LNCaP clone FGC (cell line): ENCODE measurements around the gene ZNF488.
"Not testable (repeated sequence)": the region's sequence is repeated elsewhere in the genome, so short reads cannot be mapped to it uniquely, and the experiment has no call there.

Experiments used
- DNase-seq: peaks from one replicate; pipeline ENCODE4 v3.0.0-alpha.2; 2011; ENCODE audit warnings: low read depth
- H3K4me3 ChIP-seq: 2 replicates; pipeline ENCODE4 v1.5.1; 2011; ENCODE audit warnings: mild to moderate bottlenecking, low read depth, low read length, control low read depth
- CTCF ChIP-seq: IDR thresholded peaks from 2 replicates; pipeline ENCODE4 v1.5.1; 2012; ENCODE audit warnings: mild to moderate bottlenecking; ENCODE audit not compliant: control insufficient read depth, insufficient read depth; ENCODE audit errors: extremely low read depth

The ZNF488 gene

DNA sequence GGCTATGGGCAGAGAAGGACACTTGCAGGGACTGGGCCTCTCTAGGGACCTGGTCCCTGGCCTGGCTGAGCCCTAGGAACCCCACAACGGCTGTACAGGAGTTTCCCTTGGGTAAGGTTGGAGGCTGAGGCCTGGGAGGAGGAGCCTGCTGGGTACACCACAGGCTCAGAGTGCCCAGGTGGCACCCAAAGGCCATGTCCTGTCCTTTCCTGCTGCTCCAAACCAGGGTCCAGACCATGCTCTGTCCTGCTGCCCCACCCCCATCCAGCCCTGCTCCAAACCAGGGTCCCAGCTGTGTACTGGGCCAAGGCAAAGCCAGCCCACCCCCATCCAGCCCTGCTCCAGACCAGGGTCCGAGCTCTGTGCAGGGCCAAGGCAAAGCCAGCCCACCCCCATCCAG, 35.3 kb upstream of the ZNF488 start:
- no peak for DNase-seq
- TF ChIP-seq CTCF = no peak
- no peak overlapping the region for H3K4me3 ChIP-seq

- no peak for DNase-seq
- no peak for TF ChIP-seq CTCF
- H3K4me3 ChIP-seq = no peak overlapping the region
Measured at GRCh38 chr10:47418966-47419365, 34.9 kb upstream of the ZNF488 start.

DNA sequence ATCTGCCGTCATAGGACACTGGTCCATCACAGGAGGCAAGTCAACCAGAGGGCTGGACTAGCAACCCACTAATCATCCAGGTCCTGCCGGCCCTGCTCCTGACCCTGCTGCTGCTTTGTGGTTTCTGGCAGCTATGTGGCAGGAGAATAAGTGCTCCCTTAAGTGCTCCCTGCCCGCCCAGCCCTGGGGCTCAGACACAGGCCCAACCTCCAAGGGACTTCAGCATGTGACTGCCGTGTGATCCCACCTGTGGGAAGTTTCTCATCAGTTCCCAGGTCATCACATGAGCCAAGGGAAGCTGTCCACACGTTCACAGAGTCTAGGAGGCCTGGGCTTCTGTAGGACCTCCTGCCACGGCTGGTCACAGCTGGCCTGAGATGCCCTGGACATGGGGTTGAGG, 34.2 kb upstream of the ZNF488 start:
- DNase-seq = no peak
- no peak for TF ChIP-seq CTCF
- no peak overlapping the region for H3K4me3 ChIP-seq

- not testable (repeated sequence) for DNase-seq, H3K4me3 ChIP-seq
Measured at GRCh38 chr10:47416305-47417218, 32.5 kb upstream of the ZNF488 start.

DNA sequence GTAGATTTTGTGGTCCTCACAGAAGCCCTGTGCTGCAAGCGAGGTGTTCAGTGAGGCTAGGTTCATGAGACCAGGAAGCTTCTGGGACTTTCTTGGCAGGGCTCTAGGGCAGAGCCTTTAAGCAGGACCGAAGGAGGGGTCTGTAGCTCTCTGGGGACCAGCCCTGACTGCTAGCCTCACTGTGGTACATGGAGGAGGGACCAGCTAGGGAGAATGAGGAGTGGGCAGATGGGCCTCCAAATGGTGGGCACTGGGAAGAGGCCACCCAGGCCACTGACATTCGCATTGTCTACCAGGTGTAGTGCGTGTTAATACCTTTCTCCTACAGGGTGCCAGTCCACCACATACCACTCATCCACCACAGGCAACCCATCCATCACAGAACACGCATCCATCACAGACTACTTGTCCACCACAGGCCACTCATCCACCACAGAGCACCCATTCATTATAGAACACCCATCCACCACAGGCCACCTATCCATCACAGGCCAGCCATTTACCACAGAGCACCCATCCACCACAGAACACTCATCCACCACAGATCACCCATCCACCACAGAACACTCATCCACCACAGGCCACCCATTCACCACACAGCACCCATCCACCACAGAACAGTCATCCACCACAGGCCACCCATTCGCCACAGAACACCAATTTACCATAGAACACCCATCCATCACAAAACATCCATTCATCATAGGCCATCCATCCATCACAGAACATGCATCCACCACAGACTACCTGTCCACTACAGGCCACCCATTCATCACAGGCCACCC, 31.6 kb upstream of the ZNF488 start:
- no peak for TF ChIP-seq CTCF
- no peak overlapping the region for H3K4me3 ChIP-seq
- DNase-seq = no peak

DNA sequence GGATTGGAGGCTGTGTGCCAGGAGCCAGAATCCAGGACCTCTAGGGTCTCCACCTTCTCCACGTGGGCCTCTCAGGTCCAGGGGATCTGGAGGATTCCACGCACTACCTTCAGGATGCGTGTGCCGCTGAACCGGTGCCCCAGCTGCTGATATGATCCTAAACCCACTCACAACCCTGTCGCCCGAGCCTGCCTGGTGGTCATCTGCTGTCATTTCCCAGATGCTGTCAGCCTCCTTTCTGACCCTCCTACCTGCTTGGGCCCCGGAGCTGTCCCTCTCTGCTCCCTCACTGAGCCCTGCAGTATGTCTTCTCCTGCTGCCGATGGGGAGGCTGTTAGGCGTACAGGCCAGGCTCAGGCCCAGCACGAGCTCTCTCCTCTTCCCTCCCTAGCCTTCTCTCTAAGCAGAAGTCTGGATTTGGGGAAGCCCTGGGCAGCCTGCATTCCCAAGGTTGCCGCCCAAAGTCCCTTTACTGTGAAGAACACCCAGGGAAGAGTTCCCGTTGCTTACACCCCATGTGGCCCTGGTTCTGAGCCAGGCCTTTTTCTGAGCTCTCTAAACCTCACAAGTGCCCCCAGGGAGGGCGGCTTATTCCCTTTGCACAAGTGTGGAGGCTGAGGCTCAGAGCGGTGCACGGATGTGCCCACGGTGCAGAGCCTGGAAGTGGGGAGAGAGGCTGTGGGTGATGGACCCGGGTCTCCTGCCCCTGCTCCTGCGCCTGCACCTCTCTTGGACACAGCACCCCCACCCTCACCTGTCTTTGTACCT, 30.8 kb upstream of the ZNF488 start:
- TF ChIP-seq CTCF = no peak
- H3K4me3 ChIP-seq = no peak overlapping the region
- no peak for DNase-seq

DNA sequence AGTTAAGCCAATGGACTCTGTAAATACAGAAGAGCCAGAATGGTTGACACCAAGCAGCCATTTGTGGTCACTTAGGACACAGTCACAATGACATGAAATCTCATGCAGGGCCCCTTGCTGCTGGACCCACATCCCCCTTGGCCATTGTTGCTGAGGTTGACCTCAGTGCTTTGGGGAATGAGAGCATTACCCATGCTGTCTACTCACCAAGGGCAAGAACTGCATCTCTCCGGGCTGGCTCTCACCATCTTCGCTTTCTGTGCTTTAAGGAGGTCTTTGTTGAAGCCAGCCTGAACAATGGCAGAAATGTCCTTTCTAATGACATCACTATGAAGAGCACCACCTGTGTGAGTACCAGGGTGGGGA, 30.1 kb upstream of the ZNF488 start:
- H3K4me3 ChIP-seq = no peak overlapping the region
- no peak for TF ChIP-seq CTCF
- no peak for DNase-seq
